Measurements from ENCODE around the gene EIF2AK2.

The EIF2AK2 gene

DNA sequence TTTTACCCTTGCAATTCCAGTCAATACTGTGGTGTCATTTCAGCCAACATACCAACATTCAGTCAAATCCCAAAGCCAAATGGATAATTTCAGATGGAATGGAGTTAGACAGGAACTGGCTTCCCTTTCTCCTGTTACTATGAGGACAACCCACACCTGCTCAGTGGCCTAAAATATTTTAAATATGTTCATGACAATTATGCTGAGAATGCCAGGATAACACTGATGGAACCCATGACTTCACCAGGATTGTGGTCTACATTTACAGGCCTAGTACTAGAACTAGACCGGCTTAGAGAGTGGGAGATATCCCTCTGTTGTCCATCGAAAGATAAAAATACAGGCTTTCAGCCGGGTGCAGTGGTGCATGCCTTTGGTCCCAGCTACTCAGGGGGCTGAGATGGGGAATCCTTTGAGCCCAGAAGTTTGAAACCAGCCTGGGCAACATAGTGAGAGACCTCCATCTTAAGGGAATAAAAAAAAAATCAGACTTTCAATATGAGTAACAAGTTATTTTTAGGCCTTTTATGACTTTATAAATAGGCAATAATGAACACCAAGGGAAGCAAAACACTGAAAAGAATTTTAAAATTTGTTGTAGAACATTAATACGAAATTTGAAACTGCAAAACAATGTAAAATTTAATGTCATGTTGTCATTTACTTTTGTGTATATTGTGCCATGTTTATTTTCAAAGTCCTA lies 58.2 kb downstream of the EIF2AK2 start:
- no peak for DNase-seq

DNA sequence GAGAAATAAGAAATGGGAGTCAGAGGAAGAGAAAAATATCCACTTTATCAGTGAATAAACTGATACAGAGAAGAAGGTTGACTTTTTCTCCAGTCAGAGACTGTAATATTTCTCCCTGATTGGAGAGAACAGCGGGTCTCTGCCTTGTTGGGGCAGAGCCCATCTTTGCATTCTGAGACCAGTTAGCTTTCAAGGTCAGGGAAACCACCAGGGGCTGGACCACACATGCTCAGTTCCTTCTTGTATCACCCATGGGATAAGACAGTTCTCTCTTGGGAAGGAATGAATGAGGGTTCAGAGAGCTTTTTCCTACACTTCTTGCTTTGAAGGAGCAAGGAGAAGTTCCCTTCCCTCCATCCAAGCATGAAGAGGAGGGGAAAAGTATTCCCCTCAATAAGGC lies 60.2 kb downstream of the EIF2AK2 start:
- no peak for DNase-seq

GRCh38 chr2:37091873-37092272 lies 64.9 kb downstream of the EIF2AK2 start:
- DNase-seq: no peak

GRCh38 chr2:37090019-37090477 lies 66.7 kb downstream of the EIF2AK2 start:
- DNase-seq: no peak

DNA sequence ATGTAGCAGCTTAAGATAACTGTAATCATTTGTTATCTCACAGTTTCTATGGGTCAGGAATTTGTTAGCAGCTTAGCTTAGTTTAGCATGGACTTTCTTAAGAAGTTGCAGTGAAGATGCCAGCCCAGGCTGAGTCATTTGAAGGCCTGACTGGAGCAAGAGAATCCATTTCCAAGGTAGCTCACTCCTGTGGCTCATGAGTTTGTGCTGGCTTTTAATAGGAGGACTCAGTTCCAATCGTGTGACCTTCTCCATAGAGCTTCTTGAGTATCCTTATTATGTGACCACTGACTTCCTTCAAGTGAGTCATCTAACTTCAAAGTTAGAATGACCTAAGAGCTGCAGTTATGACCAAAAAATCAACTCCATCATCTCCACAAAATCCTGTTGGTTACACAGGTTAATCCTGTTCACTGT lies 71.0 kb downstream of the EIF2AK2 start:
- DNase-seq: no peak

DNA sequence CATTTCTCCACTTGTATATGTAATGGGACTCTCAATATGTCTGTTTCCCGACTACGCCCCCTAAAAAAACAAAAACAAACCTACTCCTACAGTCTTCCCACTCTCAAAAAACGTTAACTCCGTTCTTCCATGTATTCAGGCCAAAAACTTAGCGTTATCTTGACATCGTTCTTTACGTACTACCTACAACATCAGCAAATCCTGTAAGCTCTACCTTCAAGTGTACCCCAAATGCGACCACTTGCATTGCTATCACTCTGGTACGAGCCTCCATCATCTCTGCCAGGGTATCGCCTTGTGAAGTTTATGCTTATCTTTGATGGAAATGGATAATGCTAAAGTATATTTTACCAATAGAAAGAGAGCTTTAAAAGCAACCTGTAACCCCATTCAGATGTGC lies 72.0 kb downstream of the EIF2AK2 start:
- no peak for DNase-seq

- peak; percentile 80 to 96 (median 88) for DNase-seq
Measured at GRCh38 chr2:37083873-37084794, 72.6 kb downstream of the EIF2AK2 start, which contains the start of the genes GPATCH11 and HEATR5B. Gene GPATCH11 (plus strand): TSS chr2:37084518. CDS start chr2:37088382, 3,864 bp downstream. Gene HEATR5B (minus strand): TSS chr2:37084372. CDS start chr2:37083414, 958 bp downstream.

- peak in 1 of 5 experiments; percentile 19 for DNase-seq
Measured at GRCh38 chr2:37080689-37081088, 76.1 kb downstream of the EIF2AK2 start.

GRCh38 chr2:37080266-37080665 lies 76.5 kb downstream of the EIF2AK2 start:
- no peak for DNase-seq

DNA sequence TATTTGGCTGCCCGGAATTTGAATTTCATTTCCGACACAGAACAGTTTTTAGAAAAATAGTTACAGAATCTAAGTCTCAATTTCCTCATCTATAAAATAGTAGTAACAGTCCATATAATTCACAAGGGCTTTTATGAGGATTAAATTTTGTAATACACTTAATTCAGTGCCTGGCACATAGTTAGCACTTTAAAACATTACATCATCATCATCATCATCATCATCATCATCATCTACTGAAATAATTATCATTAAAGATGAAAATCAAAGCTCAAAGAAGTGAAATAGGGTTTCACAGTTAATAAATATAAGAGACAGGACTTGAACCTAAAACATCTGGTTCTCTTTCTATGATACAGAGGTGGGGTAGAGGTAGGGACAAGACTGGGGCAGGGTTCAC lies 85.8 kb downstream of the EIF2AK2 start:
- no peak for DNase-seq

GRCh38 chr2:37068686-37069085 lies 88.1 kb downstream of the EIF2AK2 start:
- DNase-seq: no peak

DNA sequence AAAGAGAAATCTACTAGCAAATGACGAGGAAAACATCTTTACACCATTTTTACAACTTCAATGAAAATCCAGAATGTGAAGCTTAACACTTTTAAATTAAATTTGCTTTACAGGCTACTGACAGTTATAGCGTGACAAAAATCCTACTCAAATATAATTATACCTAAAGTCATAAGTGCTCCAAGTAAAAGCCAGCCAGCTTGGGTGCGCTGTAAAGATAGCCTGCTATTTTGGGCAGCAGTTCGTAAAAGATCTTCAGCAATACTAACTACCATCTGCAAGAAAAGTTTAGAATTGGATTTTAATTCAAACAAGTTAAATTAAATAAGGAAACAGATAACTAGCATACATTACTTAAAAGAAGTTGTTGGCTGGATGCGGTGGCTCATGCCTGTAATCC lies 95.0 kb downstream of the EIF2AK2 start:
- DNase-seq: no peak

- no peak for DNase-seq
Measured at GRCh38 chr2:37061013-37061711, 95.6 kb downstream of the EIF2AK2 start.

- DNase-seq: no peak
Measured at GRCh38 chr2:37060446-37060845, 96.3 kb downstream of the EIF2AK2 start.

GRCh38 chr2:37059841-37060240 lies 96.9 kb downstream of the EIF2AK2 start:
- DNase-seq: no peak

- no peak for DNase-seq
Measured at GRCh38 chr2:37052600-37053332, 104.0 kb downstream of the EIF2AK2 start.
